Endothelial cell of umbilical vein (primary cell): ENCODE measurements around the gene ANKRD23. TPM values are rescaled to one million over a fixed set of nuclear protein-coding genes. Genes with fewer than 3 reads are reported as not detected.

Source experiments
- BruUV-seq: library from RNA; stranded (reverse); fragments of 400-500 nt; replicated peaks from 2 replicates; lab custom pipeline; 2021; lab: Mats Ljungman, UMichigan
- CTCF ChIA-PET: fragments of 300-600, 350-600 bp; sonication (Branson Sonifier 250); formaldehyde crosslinking; loops from one replicate; lab custom pipeline; 2021; ENCODE audit warnings: antibody characterized with exemption, inconsistent platforms; lab: Charles Lee
- POLR2A ChIA-PET: fragments of 300-600, 350-600 bp; sonication (Branson Sonifier 250); formaldehyde crosslinking; loops from one replicate; lab custom pipeline; 2021; ENCODE audit warnings: antibody characterized with exemption, inconsistent platforms; lab: Charles Lee
- DNase-seq: peaks from one replicate; pipeline ENCODE4 v3.0.0-alpha.2; 2011; ENCODE audit warnings: low read depth, low spot score
- FAIRE-seq: peaks from 2 replicates; lab custom pipeline; 2011; peaks lifted over from hg19 to GRCh38; lab: Jason Lieb, UNC
- H2AFZ ChIP-seq: 2 replicates; pipeline ENCODE4 v1.6.0; 2012; ENCODE audit warnings: low read depth, low read length, control low read depth, inconsistent platforms
- H3K27ac ChIP-seq: 2 replicates; pipeline ENCODE4 v1.5.1; 2011; ENCODE audit warnings: low read depth, mild to moderate bottlenecking, control low read depth, low read length, moderate library complexity; ENCODE audit not compliant: insufficient read depth
- H3K27me3 ChIP-seq, 2 experiments: 2 replicates each; pipeline versions ENCODE4 v1.6.0 to v1.6.1; 2011; ENCODE audit warnings: low read length in 2 of 2, mixed read lengths in 1 of 2; ENCODE audit not compliant: control insufficient read depth in 2 of 2, insufficient read depth in 2 of 2
- H3K36me3 ChIP-seq, 2 experiments: 2 replicates in 1 of 2; 3 replicates in 1 of 2; pipeline ENCODE4 v1.5.1; 2011; ENCODE audit warnings: low read length in 2 of 2, mild to moderate bottlenecking in 1 of 2, moderate library complexity in 1 of 2; ENCODE audit not compliant: control insufficient read depth in 2 of 2, insufficient read depth in 2 of 2; ENCODE audit errors: extremely low read depth in 1 of 2
- H3K4me1 ChIP-seq: 3 replicates; pipeline ENCODE4 v1.5.1; 2011; ENCODE audit warnings: mild to moderate bottlenecking, low read length; ENCODE audit not compliant: control insufficient read depth, insufficient read depth; ENCODE audit errors: extremely low read depth
- H3K4me2 ChIP-seq: 2 replicates; pipeline ENCODE4 v1.6.1; 2011; ENCODE audit warnings: low read length, control low read depth, mixed read lengths; ENCODE audit not compliant: insufficient read depth
- H3K4me3 ChIP-seq, 3 experiments: fragments of 200-600 bp in 1 of 3; sonication (generic), shearing (Covaris generic) in 1 of 3; replicated peaks in 1 of 3; 2 replicates each; pipeline ENCODE4 v1.5.1; 2011 to 2016; ENCODE audit warnings: control low read depth in 3 of 3, low read length in 3 of 3, mild to moderate bottlenecking in 2 of 3, inconsistent platforms in 1 of 3, low read depth in 1 of 3, moderate library complexity in 1 of 3; ENCODE audit not compliant: insufficient read depth in 1 of 3
- H3K79me2 ChIP-seq: 2 replicates; pipeline ENCODE4 v1.6.0; 2012; ENCODE audit warnings: low read length, inconsistent platforms; ENCODE audit not compliant: control insufficient read depth, insufficient read depth
- H3K9ac ChIP-seq: replicated peaks from 2 replicates; pipeline ENCODE3; 2011; ENCODE audit warnings: low read length, control low read depth; ENCODE audit not compliant: insufficient read depth; ENCODE audit errors: extremely low read depth
- H3K9me1 ChIP-seq: replicated peaks from 3 replicates; pipeline ENCODE4 v1.6.0; 2011; ENCODE audit warnings: mild to moderate bottlenecking, low read length; ENCODE audit not compliant: control insufficient read depth, insufficient read depth; ENCODE audit errors: extremely low read depth
- H3K9me3 ChIP-seq: replicated peaks from 2 replicates; pipeline ENCODE4 v1.5.1; 2012; ENCODE audit warnings: low read length, inconsistent platforms; ENCODE audit not compliant: control insufficient read depth, insufficient read depth
- H4K20me1 ChIP-seq: replicated peaks from 2 replicates; pipeline ENCODE3; 2011; ENCODE audit warnings: mild to moderate bottlenecking, low read length; ENCODE audit not compliant: control insufficient read depth, insufficient read depth; ENCODE audit errors: extremely low read depth
- EZH2 ChIP-seq: IDR thresholded peaks from 2 replicates; pipeline ENCODE4 v1.6.1; 2012; ENCODE audit warnings: borderline replicate concordance, low read depth, mild to moderate bottlenecking, moderate library complexity, low read length, inconsistent platforms; ENCODE audit not compliant: severe bottlenecking
- FOS ChIP-seq: IDR thresholded peaks from 2 replicates; pipeline ENCODE4 v1.6.1; 2011; ENCODE audit warnings: mild to moderate bottlenecking, low read length, moderate library complexity, borderline replicate concordance; ENCODE audit not compliant: insufficient read depth
- GATA2 ChIP-seq: IDR thresholded peaks from 2 replicates; pipeline ENCODE4 v1.7.0; 2011; ENCODE audit warnings: low read depth, mild to moderate bottlenecking, moderate library complexity, mixed read lengths, low read length; ENCODE audit not compliant: insufficient read length, insufficient read depth
- JUN ChIP-seq: IDR thresholded peaks from 2 replicates; pipeline ENCODE4 v1.6.1; 2011; ENCODE audit warnings: borderline replicate concordance, low read depth; ENCODE audit not compliant: insufficient read length, insufficient read depth
- MYC ChIP-seq: IDR thresholded peaks from one replicate; pipeline ENCODE4 v1.6.1; 2011; ENCODE audit warnings: mild to moderate bottlenecking, low read depth, low read length
- POLR2A ChIP-seq: IDR thresholded peaks from 2 replicates; pipeline ENCODE4 v1.6.1; 2012; ENCODE audit warnings: low read depth, mild to moderate bottlenecking, control low read depth, low read length
- POLR2AphosphoS5 ChIP-seq: IDR thresholded peaks from 2 replicates; pipeline ENCODE4 v1.6.1; 2012; ENCODE audit warnings: low read depth, mild to moderate bottlenecking, control low read depth, low read length, moderate library complexity; ENCODE audit not compliant: insufficient read depth
- dilution Hi-C: fragments of 300-500 bp; cut with MboI; formaldehyde crosslinking; loops from one replicate; pipeline ENCODE4 v1.15.0; 2019; ENCODE audit warnings: low sequenced_read_pairs; ENCODE audit not compliant: extremely low pct_ligation_motif_present
- intact Hi-C: fragments of 100-400 bp; cut with micrococcal nuclease; formaldehyde crosslinking; loops from one replicate; pipeline ENCODE4 v1.10.0; 2022
- polyA plus RNA-seq, 4 experiments: library from polyadenylated mRNA; depleted of rRNA in 3 of 4; stranded (reverse) in 3 of 4; unstranded in 1 of 4; fragments of >200 nt; gene quantifications; 2 replicates each; pipeline versions ENCODE4 v1.2.1 to v1.2.3, GENCODE V29; 2011 to 2012; ENCODE audit warnings: missing spikeins in 1 of 4
- total RNA-seq: library from RNA; stranded (reverse); gene quantifications from 2 replicates; pipeline ENCODE4 v1.2.3, GENCODE V29; 2021
- TF ChIP-seq, protein P1 (sequence below): IDR thresholded peaks from 2 replicates; pipeline ENCODE4 v1.6.1; 2011; ENCODE audit not compliant: insufficient read depth, insufficient read length
- TF ChIP-seq, protein P2 (sequence below), 2 donors: IDR thresholded peaks; 1 replicate in 1 of 2; 2 replicates in 1 of 2; pipeline ENCODE4 v1.5.1; 2011; ENCODE audit warnings: low read length in 2 of 2, mild to moderate bottlenecking in 2 of 2, moderate library complexity in 2 of 2, control low read depth in 1 of 2, inconsistent platforms in 1 of 2, low read depth in 1 of 2; ENCODE audit not compliant: insufficient read depth in 1 of 2; ENCODE audit errors: extremely low read depth in 1 of 2

The ANKRD23 gene
- total and polyA plus RNA-seq, 2 donors (not counting 3 experiments of a cell fraction or from before 2014, with no cell fraction given): 1.7 to 3.6 TPM

DNA sequence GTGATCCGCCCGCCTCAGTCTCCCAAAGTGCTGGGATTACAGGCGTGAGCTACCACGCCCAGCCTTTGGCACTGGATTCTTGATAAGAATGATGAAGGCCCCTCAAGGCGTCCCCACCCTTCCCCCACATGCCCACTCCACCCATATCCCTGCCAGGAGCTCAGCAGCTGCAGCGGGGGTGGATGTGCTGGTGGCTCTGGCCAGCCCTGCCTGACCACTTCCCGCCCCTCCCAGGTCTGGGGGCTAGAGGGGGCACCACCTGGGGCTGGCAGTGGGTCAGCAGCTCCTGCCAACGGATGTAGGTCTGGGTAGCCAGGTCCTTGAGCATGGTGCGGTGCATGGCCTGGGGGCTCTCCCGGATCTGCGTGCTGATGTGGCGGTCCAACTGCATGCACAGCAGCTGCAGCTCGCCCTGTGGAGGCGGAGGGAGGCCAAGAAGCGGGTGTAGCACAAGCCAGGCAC is 33.8 kb upstream of the ANKRD23 start:
- ChIA-PET CTCF (no interaction called here), POLR2A (no interaction called here)
- Histone ChIP-seq H3K36me3 (no peaks in the 10 kb centered on the region), H3K27me3 (peaks cover 0 to 2% of the 10 kb centered on the region in 2 experiments), H3K27ac (no peak overlapping the region), H3K4me1 (peaks cover 4% of the 10 kb centered on the region), H3K4me2 (no peak overlapping the region), H3K9me1 (no peaks in the 10 kb centered on the region), H3K9me3 (no peaks in the 10 kb centered on the region), H2AFZ (no peak overlapping the region), H3K9ac (no peak overlapping the region), H4K20me1 (no peaks in the 10 kb centered on the region), H3K79me2 (no peaks in the 10 kb centered on the region), H3K4me3 (no peak overlapping the region)
- intact Hi-C loops (no loop called here), dilution Hi-C loops (no loop called here)
- BruUV-seq: no TSS peak
- FAIRE-seq: no peak
- TF ChIP-seq MYC (no peak), JUN (no peak), POLR2A (no peak), EZH2 (no peak), POLR2AphosphoS5 (no peak), FOS (no peak), GATA2 (no peak)
- TF ChIP-seq, protein P1, sequence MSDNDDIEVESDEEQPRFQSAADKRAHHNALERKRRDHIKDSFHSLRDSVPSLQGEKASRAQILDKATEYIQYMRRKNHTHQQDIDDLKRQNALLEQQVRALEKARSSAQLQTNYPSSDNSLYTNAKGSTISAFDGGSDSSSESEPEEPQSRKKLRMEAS: no peak
- TF ChIP-seq, protein P2, sequence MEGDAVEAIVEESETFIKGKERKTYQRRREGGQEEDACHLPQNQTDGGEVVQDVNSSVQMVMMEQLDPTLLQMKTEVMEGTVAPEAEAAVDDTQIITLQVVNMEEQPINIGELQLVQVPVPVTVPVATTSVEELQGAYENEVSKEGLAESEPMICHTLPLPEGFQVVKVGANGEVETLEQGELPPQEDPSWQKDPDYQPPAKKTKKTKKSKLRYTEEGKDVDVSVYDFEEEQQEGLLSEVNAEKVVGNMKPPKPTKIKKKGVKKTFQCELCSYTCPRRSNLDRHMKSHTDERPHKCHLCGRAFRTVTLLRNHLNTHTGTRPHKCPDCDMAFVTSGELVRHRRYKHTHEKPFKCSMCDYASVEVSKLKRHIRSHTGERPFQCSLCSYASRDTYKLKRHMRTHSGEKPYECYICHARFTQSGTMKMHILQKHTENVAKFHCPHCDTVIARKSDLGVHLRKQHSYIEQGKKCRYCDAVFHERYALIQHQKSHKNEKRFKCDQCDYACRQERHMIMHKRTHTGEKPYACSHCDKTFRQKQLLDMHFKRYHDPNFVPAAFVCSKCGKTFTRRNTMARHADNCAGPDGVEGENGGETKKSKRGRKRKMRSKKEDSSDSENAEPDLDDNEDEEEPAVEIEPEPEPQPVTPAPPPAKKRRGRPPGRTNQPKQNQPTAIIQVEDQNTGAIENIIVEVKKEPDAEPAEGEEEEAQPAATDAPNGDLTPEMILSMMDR (IDR thresholded peaks at IDR 0.05; ENCODE audit: extremely low read depth in 1 of 2, insufficient read depth in 1 of 2, low read depth in 1 of 2, low read length in 2 of 2): no peak
- no peak for DNase-seq
